ENCODE data around the gene CPVL. TPM values are rescaled to one million over a fixed set of nuclear protein-coding genes. Genes with fewer than 3 reads are reported as not detected.
"Not testable (repeated sequence)": the region's sequence is repeated elsewhere in the genome, so short reads cannot be mapped to it uniquely, and the experiment has no call there.

Gene CPVL
- total RNA-seq, 2 experiments from 2014 or later: not detected

- Mint-ChIP-seq H3K27ac (no peak overlapping the region), H3K9me3 (no peaks in the 10 kb centered on the region), H3K36me3 (ENCODE audit: low read depth) (no peaks in the 10 kb centered on the region), H3K4me3 (no peak overlapping the region), H3K27me3 (ENCODE audit: low read depth) (peaks cover 12% of the 10 kb centered on the region), H3K4me1 (ENCODE audit: low read depth) (no peaks in the 10 kb centered on the region)
- CTCF ChIA-PET: no interaction called here
- DNase-seq: no peak
- intact Hi-C loops (cut with micrococcal nuclease): no loop called here
Measured at GRCh38 chr7:29130096-29130495, 16.2 kb downstream of the CPVL start.

GRCh38 chr7:29127527-29127926, 18.8 kb downstream of the CPVL start:
- CTCF ChIA-PET: interaction anchor here (1.0 kb wide), 2 partner anchors 8 to 62 kb away, joined by 3 to 4 read pairs; no protein-coding TSS in a partner anchor
- H3K4me1 Mint-ChIP-seq (ENCODE audit: low read depth): no peaks in the 10 kb centered on the region
- no peak overlapping the region for H3K27ac Mint-ChIP-seq
- H3K27me3 Mint-ChIP-seq (ENCODE audit: low read depth): peaks cover 8% of the 10 kb centered on the region
- H3K9me3 Mint-ChIP-seq: no peaks in the 10 kb centered on the region
- H3K4me3 Mint-ChIP-seq: no peak overlapping the region
- no peaks in the 10 kb centered on the region for H3K36me3 Mint-ChIP-seq (ENCODE audit: low read depth)
- DNase-seq: no peak
- intact Hi-C loops (cut with micrococcal nuclease): no loop called here

- no peak overlapping the region for H3K27ac Mint-ChIP-seq
- H3K36me3 Mint-ChIP-seq (ENCODE audit: low read depth): no peaks in the 10 kb centered on the region
- DNase-seq: no peak
- no peaks in the 10 kb centered on the region for H3K4me1 Mint-ChIP-seq (ENCODE audit: low read depth)
- CTCF ChIA-PET: interaction anchor here (0.6 kb wide), 1 partner anchor 25 kb away, joined by 3 read pairs; no protein-coding TSS in a partner anchor
- intact Hi-C loops (cut with micrococcal nuclease): no loop called here
- H3K27me3 Mint-ChIP-seq (ENCODE audit: low read depth): peaks cover 5% of the 10 kb centered on the region
- no peaks in the 10 kb centered on the region for H3K9me3 Mint-ChIP-seq
- no peak overlapping the region for H3K4me3 Mint-ChIP-seq
Measured at GRCh38 chr7:29126804-29127203, 19.5 kb downstream of the CPVL start.

- CTCF ChIA-PET: interaction anchor here (0.8 to 1.2 kb wide), 3 partner anchors 10 to 202 kb away, joined by 3 to 4 read pairs (median 3); no protein-coding TSS in a partner anchor
- no peak for DNase-seq
Measured at GRCh38 chr7:29123626-29124190, 22.6 kb downstream of the CPVL start.

GRCh38 chr7:29122759-29123158, 23.6 kb downstream of the CPVL start:
- CTCF ChIA-PET: interaction anchor here (0.8 to 1.2 kb wide), 2 partner anchors 10 to 68 kb away, joined by 4 read pairs; no protein-coding TSS in a partner anchor
- DNase-seq: no peak
- intact Hi-C loops (cut with micrococcal nuclease): no loop called here
- H3K27ac Mint-ChIP-seq: no peak overlapping the region
- no peaks in the 10 kb centered on the region for H3K4me1 Mint-ChIP-seq (ENCODE audit: low read depth)
- H3K9me3 Mint-ChIP-seq: no peaks in the 10 kb centered on the region
- H3K36me3 Mint-ChIP-seq (ENCODE audit: low read depth): no peaks in the 10 kb centered on the region
- no peak overlapping the region for H3K4me3 Mint-ChIP-seq
- peaks cover 3% of the 10 kb centered on the region for H3K27me3 Mint-ChIP-seq (ENCODE audit: low read depth)

More at GRCh38 chr7:29123626-29124190, 22.6 kb downstream of the CPVL start:
- Mint-ChIP-seq H3K27me3 (ENCODE audit: low read depth) (peaks cover 2% of the 10 kb centered on the region), H3K4me1 (ENCODE audit: low read depth) (no peaks in the 10 kb centered on the region), H3K36me3 (ENCODE audit: low read depth) (no peaks in the 10 kb centered on the region), H3K27ac (no peak overlapping the region), H3K9me3 (no peaks in the 10 kb centered on the region), H3K4me3 (no peak overlapping the region)
- intact Hi-C loops (cut with micrococcal nuclease): no loop called here

GRCh38 chr7:29122081-29122480, 24.3 kb downstream of the CPVL start:
- no peaks in the 10 kb centered on the region for H3K4me1 Mint-ChIP-seq (ENCODE audit: low read depth)
- no peaks in the 10 kb centered on the region for H3K9me3 Mint-ChIP-seq
- DNase-seq: no peak
- no peak overlapping the region for H3K27ac Mint-ChIP-seq
- intact Hi-C loops (cut with micrococcal nuclease): no loop called here
- no peaks in the 10 kb centered on the region for H3K36me3 Mint-ChIP-seq (ENCODE audit: low read depth)
- CTCF ChIA-PET: interaction anchor here (1.2 to 2.8 kb wide), 2 partner anchors 15 to 68 kb away, joined by 4 to 8 read pairs; no protein-coding TSS in a partner anchor
- no peak overlapping the region for H3K4me3 Mint-ChIP-seq
- H3K27me3 Mint-ChIP-seq (ENCODE audit: low read depth): peaks cover 3% of the 10 kb centered on the region

- Mint-ChIP-seq H3K27me3 (ENCODE audit: low read depth) (peaks cover 3% of the 10 kb centered on the region), H3K4me3 (no peak overlapping the region), H3K36me3 (ENCODE audit: low read depth) (no peaks in the 10 kb centered on the region), H3K27ac (no peak overlapping the region), H3K4me1 (ENCODE audit: low read depth) (no peaks in the 10 kb centered on the region), H3K9me3 (no peaks in the 10 kb centered on the region)
- no peak for DNase-seq
- intact Hi-C loops (cut with micrococcal nuclease): no loop called here
- CTCF ChIA-PET: interaction anchor here (2.8 kb wide), 1 partner anchor 14 kb away, joined by 8 read pairs; no protein-coding TSS in a partner anchor
Measured at GRCh38 chr7:29120955-29121354, 25.4 kb downstream of the CPVL start.

- no peak for DNase-seq
- Mint-ChIP-seq H3K27me3 (ENCODE audit: low read depth) (peaks cover 8% of the 10 kb centered on the region), H3K4me3 (no peak overlapping the region), H3K9me3 (no peaks in the 10 kb centered on the region), H3K36me3 (ENCODE audit: low read depth) (no peaks in the 10 kb centered on the region), H3K27ac (no peak overlapping the region), H3K4me1 (ENCODE audit: low read depth) (no peaks in the 10 kb centered on the region)
- CTCF ChIA-PET: interaction anchor here (0.7 to 2.8 kb wide), 3 partner anchors 9 to 169 kb away, joined by 3 to 8 read pairs (median 3); no protein-coding TSS in a partner anchor
- intact Hi-C loops (cut with micrococcal nuclease): no loop called here
Measured at GRCh38 chr7:29119538-29119937, 26.8 kb downstream of the CPVL start.

- H3K9me3 Mint-ChIP-seq: no peaks in the 10 kb centered on the region
- no peak overlapping the region for H3K27ac Mint-ChIP-seq
- CTCF ChIA-PET: interaction anchor here (0.7 to 1.6 kb wide), 3 partner anchors 10 to 98 kb away, joined by 3 to 10 read pairs (median 3); no protein-coding TSS in a partner anchor
- intact Hi-C loops (cut with micrococcal nuclease): no loop called here
- no peak for DNase-seq
- no peak overlapping the region for H3K4me3 Mint-ChIP-seq
- peaks cover 7% of the 10 kb centered on the region for H3K4me1 Mint-ChIP-seq (ENCODE audit: low read depth)
- no peaks in the 10 kb centered on the region for H3K36me3 Mint-ChIP-seq (ENCODE audit: low read depth)
- peaks cover 10% of the 10 kb centered on the region for H3K27me3 Mint-ChIP-seq (ENCODE audit: low read depth)
Measured at GRCh38 chr7:29116361-29117200, 29.8 kb downstream of the CPVL start.

GRCh38 chr7:29115753-29116152, 30.6 kb downstream of the CPVL start:
- peaks cover 7% of the 10 kb centered on the region for H3K4me1 Mint-ChIP-seq (ENCODE audit: low read depth)
- CTCF ChIA-PET: interaction anchor here (0.7 kb wide), 1 partner anchor 9 kb away, joined by 3 read pairs; no protein-coding TSS in a partner anchor
- no peak for DNase-seq
- intact Hi-C loops (cut with micrococcal nuclease): no loop called here
- H3K27ac Mint-ChIP-seq: no peak overlapping the region
- no peak overlapping the region for H3K4me3 Mint-ChIP-seq
- peaks cover 12% of the 10 kb centered on the region for H3K27me3 Mint-ChIP-seq (ENCODE audit: low read depth)
- no peaks in the 10 kb centered on the region for H3K36me3 Mint-ChIP-seq (ENCODE audit: low read depth)
- H3K9me3 Mint-ChIP-seq: no peaks in the 10 kb centered on the region

- intact Hi-C loops (cut with micrococcal nuclease): no loop called here
- Mint-ChIP-seq H3K9me3 (no peaks in the 10 kb centered on the region), H3K4me3 (no peak overlapping the region), H3K4me1 (ENCODE audit: low read depth) (peaks cover 7% of the 10 kb centered on the region), H3K36me3 (ENCODE audit: low read depth) (no peaks in the 10 kb centered on the region), H3K27ac (no peak overlapping the region), H3K27me3 (ENCODE audit: low read depth) (peaks cover 16% of the 10 kb centered on the region)
- CTCF ChIA-PET: interaction anchor here (0.7 kb wide), 1 partner anchor 9 kb away, joined by 3 read pairs; no protein-coding TSS in a partner anchor
- no peak for DNase-seq
Measured at GRCh38 chr7:29115130-29115687, 31.1 kb downstream of the CPVL start.

GRCh38 chr7:29114266-29114665, 32.1 kb downstream of the CPVL start:
- DNase-seq; H3K27ac Mint-ChIP-seq; intact Hi-C loops (cut with micrococcal nuclease); H3K9me3 Mint-ChIP-seq; H3K36me3 Mint-ChIP-seq (ENCODE audit: low read depth); H3K4me1 Mint-ChIP-seq (ENCODE audit: low read depth); H3K4me3 Mint-ChIP-seq: not testable (repeated sequence)
- CTCF ChIA-PET: interaction anchor here (1.2 kb wide), 1 partner anchor 295 kb away, joined by 3 read pairs; no protein-coding TSS in a partner anchor
- peaks cover 16% of the 10 kb centered on the region for H3K27me3 Mint-ChIP-seq (ENCODE audit: low read depth)
